NCI-H128 (cell line): Measurements from ENCODE around the gene FLII.
"Not testable (repeated sequence)": the region's sequence is repeated elsewhere in the genome, so short reads cannot be mapped to it uniquely, and the experiment has no call there.

Experiments used
- DNase-seq: peaks from one replicate; lab custom pipeline; 2025; ENCODE audit not compliant: unreplicated experiment; lab: John Stamatoyannopoulos, UW

The FLII gene

DNA sequence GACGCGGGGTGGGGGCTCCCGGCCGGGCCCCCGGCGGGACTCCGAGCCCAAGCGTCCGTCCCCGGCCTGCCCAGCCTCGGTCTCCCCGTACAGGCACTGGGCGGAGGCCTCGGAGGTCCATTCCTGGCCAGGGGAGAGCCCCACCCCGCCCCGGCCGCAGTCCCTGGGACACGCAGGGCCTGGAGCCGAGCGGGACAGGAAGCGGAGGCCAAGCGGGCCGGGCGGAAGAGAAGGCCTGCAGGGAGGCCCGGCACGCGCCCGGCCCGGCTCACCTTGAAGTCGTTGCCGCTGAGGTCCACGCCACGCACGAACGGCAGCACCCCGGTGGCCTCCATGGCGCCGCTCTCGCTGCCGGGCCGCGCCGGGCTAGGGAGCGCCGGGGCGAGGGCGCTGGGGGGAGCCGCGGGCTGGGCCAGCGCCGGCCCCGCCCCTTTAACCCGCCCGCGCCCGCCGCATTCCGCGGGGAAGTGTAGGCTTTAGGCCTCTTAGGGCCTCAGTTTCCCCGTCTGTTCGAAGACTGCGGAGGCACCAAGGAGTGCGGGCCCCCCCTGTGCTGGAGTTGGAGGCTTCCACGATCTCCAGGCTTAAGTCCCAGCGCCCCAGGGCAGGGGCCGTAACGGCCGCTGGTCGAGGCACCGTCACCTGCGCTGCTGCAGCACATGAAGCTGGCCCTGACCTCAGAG is at the start of gene FLII:
Gene FLII (minus strand): TSS at position 383 of the 683 bp plus-strand sequence. CDS start 48 bp downstream, at position 335.
- no peak for DNase-seq

DNA sequence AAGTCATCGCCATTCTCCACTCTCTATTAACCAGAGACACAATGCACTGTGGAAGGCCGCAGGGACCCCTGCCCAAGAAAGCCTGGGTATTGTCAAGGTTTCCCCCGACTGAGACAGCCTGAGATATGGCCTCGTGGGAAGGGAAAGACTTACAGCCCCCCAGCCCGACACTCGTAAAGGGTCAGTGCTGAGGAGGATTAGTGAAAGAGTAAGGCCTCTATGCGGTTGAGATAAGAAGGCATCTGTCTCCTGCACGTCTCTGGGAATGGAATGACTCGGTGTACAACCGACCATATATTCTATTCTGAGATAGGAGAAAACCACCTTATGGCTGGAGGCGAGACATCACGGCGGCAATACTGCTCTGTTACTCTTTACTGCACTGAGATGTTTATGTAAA is 44.7 kb upstream of the FLII start:
- not testable (repeated sequence) for DNase-seq

DNA sequence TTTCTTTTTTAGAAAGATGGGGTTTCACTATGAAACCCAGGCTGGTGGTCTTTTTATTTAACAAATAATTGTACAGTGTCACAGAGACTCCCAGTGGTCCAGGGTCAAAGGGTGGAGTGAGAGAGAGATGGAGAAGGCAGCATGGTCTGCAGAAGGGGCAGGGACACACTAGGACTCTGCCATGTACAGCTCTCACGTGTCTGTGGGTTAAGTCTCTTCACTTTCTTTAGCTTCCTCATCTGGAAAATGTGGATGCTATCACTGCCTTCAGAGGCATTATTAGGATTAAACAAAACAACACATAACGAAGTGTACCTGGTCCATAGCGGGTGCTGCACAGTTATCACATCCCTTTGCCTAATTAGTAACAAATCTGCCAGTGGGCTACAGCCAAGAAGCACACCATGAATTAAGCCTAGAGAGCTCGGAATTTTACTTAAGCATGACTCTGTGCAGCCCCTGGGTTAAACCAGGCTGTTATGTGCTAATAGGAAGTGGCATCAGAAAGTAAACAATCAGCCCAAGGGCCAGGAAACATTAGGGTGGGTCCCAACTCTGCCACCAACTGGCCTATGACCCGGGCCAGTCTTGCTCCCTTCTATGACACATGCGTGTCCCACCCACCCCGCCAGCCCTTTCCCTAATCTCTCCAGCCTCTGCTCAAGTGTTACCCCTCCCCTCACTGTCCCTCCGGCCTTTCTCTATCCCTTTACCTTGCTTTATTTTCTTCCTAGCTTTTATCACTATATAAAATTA is 42.4 kb upstream of the FLII start:
- no peak for DNase-seq

DNA sequence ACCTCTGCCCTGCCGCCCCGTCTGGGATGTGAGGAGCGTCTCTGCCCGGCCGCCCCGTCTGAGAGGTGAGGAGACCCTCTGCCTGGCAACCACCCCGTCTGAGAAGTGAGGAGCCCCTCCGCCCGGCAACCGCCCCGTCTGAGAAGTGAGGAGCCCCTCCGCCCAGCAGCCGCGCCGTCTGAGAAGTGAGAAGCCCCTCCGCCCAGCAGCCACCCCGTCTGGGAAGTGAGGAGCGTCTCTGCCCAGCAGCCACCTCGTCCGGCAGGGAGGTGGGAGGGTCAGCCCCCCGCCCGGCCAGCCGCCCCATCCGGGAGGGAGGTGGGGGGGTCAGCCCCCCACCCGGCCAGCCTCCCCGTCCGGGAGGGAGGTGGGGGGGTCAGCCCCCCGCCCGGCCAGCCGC is 39.5 kb upstream of the FLII start:
- DNase-seq = not testable (repeated sequence)

DNA sequence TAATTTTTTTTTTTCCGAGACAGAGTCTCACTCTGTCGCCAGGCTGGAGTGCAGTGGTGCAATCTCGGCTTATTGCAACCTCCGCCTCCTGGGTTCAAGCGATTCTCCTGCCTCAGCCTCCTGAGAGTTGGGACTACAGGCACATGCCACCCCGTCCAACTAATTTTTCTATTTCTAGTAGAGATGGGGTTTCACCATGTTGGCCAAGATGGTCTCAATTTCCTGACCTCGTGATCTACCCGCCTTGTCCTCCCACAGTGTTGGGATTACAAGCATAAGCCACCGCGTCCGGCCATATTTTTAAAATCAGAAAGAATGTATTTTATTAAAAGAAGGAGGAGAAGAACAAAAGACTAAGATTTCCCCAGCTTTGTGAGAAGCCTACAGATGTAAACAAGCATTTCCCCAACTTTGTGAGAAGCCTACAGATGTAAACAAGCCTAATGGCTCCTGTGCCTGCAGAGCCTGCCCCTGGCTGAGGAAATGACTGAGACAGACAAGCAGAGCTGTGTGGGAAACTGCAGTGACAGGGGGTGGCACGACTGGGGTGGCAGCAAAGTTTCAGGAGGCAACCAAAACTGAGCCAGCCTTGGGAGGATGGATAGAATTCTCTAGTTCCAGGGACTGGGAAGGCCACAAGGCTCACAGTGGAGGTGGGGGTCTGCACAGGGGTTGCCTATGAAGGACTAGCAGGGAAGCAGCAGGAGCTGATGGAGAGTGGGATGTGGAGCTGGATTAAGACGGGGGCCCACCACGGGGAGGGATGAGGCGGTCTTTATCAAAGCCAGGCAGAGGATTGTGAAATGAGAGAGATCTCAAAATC is 33.4 kb upstream of the FLII start:
- no peak for DNase-seq

DNA sequence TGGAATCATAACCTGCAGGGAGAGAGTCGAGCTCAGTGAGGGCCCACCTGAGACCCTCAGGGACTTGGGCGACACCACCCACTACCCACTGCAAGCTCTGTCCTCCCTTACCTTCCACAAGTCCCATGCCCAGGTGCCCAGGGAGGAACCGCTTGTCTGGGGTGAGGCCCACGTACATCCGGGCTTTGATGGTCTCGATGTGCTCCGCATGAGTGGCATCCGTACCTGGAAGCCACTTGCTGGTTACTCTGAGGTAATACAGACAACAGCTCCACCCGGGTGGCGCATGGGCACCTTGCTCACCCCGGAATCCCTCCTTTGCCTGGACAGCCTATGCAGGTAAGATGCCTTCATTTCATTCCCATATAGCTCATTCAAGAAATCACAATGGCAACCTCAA is 26.8 kb upstream of the FLII start:
- no peak for DNase-seq

DNA sequence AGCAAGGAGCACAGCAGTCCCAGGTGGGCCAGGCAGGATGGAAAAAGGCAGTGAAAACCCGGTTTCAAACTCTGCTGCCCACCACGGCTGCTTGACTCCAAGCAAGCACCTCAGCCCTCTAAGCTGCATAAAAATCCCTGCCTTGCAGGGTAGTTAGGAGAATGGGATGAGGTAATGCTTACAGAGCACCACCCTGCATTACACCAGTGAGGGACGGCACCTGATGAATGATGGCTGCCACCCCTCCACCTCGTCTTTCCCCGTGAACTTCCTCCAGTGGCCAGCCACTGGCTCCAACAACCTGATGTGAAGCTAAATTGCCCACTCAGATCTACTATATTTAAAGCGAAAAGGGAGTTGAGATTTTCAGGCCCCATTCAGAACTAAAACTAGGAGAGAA is 23.2 kb upstream of the FLII start:
- DNase-seq = no peak

DNA sequence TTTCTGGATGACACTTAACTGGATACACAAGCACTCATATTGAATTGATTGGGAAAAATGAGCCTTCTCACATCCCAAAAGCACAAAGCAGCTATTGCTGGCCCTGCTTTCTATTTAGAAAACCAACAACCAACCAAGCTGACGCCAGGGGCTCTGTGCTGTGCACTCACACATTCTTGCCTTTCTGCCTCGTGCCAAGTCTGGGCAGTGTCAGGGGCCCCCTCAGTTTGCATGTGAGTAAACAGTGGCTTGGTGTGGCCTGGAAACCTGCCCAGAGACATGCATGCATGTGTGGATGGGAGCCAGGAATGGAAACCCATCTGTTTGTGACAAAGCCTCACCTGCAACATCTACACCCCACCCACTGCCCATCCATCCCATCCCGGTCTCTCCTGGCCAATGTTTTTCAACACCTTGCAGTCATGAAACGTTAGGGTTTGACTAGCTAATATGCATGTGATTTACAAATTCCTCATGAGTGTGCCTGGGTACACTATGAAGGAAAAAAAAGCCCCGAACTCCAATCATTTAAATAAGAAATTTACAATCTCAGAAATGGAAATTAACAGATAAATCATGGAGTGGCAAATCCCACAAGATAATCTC is 22.3 kb upstream of the FLII start:
- no peak for DNase-seq

DNA sequence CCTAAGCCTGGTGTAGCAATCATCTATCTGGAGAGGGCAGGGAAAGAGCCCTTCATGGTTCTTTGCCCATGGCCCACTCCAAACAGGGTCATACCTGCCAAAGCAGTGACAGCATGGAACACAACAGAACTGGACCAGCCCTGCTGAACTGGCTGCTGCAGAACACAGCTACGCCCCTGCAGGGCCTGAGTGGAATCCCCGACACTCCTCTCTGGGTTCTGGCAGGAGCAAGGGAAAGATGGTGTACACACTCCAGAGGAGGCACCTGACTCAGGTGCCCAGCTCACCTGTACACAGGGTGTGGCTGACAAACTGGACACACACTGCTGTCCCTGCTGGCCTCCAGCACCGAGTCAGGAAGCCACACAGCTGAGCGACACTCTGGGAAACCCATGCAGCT is 21.7 kb upstream of the FLII start:
- DNase-seq = no peak

DNA sequence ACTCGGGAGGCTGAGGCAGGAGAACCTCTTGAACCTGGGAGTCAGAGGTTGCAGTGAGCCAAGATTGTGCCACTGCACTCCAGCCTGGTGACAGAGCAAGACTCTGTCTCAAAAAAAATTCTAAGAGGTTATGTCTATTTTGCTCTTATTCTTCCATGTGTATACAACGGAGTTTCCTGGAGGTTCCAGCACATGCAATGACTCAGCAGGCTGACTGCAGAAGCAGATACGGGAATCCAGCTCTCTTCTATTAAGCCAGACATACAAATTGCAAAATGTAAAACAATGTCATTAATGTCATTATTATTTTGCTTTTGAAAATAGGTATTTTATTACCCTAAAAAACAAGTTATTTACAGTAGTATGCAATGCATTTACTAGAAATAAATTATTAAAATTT is 20.3 kb upstream of the FLII start:
- DNase-seq = no peak

DNA sequence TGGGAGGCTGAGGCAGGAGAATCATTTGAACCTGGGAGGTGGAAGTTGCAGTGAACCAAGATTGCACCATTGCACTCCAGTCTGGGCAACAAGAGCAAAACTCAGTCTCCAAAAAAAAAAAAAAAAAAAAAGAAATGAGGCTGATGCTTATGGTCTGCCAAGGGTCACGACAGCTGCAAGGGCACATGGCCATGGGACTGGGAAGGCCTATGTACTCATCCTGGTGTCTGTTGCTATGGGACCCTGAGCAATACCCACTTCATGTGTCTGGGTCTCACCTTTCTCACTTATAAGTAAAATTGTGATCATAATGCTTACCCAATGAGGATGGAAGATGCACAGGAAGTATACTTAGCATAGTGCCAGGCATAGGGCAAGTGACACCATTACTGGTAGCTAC is 18.5 kb upstream of the FLII start:
- no peak for DNase-seq

DNA sequence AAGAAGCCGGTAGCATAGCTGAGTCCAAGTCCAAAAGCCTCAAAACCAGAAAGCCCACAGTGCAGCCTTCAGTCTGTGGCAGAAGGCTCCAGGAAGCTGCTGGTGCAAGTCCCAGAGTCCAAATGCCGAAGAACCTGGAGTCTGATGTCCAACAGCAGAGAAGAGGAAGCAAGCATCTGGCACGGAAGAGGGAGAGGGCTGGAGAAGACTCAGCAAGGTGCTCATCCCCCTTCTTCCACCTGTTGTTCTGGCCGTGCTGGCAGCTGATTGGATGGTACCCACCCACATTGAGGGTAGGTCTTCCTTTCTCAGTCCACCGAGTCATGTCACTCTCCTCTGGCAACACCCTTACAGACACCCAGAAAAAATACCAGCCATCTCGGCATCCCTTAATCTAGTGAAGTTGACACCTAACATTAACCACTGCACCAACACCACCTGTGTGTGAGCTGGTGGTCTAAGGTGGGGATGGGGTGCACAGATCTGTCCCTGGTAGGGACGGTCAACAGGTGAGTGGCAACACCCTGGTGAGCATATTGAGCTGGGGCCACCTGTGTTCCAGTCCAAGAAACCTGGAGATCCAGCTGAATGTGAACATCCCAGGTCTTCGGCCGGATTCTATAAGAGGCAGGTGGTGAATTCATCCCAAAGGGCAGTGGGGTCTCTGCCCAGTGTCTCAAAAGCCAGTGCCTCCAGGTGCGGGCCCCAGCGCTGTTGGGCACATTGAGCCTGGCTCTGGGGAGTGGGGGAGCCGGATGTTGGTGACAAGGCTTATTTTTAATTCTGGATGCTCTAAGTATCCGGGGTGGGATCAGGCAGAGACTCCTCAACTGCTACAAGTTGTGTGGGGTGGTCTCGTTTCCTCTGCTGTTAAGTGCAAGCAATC is 11.8 kb upstream of the FLII start:
- DNase-seq = no peak

DNA sequence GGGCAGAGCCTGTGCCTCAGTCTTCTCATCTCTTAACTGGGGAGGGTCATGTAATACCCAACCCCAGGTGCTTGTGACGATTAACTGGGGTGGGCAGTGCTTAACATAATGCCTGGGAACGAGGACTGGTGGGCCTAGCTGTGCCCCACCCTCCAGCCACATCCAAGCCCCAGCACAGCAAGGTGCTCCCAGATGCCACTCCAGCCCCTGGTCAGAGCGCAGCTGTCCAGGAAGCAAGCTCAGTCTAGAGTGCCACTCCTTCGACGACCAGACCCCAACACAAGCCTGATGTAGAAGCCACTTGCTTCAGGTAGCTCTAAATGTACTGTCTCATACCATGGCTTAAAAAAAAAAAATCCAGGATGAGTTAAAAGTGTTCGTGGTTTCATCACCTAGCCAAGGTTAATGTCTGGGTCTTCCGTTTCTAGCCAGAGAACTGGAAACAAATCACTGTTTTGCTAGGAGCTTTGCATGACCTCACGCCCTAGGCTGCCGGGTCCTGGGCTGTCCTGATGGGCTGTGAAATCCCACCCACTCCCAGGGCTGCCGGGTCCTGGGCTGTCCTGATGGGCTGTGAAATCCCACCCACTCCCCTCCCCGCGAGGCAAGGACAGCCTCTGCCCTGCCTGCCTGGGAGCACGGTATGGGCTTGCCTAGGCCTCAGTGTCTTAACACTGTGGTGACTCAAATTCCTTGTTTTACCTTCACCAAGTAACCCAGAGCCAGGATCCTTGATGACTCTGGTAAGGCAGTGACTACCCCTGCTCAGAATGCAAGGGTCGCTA is 9.6 kb upstream of the FLII start:
- DNase-seq = no peak

DNA sequence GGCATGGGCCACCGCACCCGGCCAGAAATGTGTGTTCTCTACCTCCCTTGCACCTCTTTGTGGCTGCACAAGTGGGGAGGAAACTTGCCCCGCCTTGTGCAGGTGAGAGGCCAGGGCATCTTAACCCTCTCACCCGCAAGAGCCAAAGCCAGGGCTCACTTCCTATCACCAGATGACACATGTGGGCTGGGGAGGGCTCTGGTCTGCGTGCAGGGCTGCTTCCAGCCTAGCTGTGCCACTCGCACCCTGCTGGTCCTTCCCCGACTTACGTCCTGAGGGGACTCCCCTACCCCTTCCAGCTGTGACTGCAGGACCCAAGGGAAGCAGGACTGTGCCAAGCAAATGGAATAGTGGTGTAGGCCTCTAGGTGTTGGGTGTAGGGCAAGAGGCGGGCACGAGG is 8.8 kb upstream of the FLII start:
- DNase-seq = no peak

DNA sequence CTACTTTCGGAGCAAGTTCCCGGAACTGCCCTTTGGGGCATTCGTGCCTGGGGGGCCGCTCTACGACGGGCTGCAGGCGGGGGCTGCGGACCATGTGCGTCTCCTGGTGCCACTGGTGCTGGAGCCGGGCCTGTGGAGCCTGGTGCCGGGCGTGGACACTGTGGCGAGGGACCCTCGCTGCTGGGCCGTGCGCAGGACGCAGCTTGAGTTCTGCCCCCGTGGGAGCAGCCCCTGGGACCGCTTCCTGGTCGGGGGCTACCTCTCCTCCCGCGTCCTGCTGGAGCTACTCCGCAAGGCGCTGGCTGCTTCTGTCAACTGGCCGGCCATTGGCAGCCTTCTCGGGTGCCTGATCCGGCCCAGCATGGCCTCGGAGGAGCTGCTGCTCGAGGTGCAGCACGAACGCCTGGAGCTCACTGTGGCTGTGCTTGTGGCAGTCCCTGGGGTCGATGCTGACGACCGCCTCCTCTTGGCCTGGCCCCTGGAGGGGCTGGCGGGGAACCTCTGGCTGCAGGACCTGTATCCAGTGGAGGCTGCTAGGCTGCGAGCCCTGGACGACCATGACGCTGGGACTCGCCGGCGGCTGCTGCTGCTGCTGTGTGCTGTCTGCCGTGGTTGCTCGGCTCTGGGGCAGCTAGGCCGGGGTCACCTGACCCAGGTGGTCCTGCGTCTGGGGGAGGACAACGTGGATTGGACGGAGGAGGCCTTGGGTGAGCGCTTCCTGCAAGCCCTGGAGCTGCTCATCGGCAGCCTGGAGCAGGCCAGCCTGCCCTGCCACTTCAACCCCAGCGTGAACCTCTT is 5.5 kb upstream of the FLII start:
- DNase-seq = no peak

DNA sequence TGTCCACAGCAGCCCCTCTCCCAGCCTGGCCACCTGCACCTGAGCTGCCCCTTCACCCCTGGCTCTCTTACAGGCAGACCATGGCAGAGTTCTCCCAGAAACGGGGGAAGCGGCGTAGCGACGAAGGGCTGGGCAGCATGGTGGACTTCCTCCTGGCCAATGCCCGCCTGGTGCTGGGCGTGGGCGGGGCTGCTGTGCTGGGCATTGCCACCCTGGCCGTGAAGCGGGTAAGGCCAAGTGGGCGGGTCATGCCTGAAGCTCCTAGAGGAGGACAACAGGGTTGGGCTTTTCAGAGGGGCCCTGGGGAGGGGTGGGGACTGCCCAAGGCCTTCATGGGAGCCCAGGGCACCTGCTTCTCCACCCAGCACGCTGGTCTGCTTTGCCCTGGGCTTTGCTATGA is 4.1 kb upstream of the FLII start:
- no peak for DNase-seq

DNA sequence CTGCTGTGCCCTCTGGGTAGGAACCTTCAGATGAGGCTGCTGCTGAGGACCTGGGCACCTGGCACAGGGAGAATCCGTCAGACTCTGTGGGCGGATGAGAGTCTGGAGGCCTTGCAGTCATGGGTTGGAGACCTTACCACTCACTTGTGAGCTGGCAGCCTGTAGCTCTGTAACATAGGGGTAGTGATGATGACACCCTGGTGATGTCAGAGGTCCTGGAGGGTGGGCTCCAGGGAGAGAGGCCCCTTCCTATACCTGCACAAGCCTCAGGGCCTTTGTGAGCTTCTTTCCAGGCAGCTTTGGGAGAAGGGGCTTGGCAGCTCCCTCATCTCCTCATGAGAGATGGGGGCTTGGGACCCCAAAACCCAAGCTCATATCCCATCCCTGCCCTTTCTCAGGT is 3.6 kb upstream of the FLII start:
- DNase-seq = no peak

DNA sequence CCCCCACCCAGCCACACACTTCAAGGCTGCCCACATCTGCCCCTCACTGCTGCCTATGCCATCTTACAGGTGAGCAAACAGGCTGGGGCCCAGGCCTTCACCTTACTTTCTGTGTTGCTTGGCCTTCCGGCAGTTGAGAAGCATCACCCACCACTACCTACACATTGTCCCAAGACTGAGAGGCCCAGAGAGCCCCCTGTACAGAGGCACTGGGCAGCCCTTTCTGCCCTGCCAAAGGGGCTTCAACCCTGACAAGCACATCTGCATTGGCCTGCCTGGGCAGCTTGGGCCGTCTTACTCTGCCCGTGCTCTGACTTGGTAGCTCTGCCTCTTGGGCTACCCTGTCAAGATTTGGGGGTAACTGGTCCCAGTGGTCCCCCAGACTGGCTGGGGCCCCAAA is 3.1 kb upstream of the FLII start:
- DNase-seq = no peak

DNA sequence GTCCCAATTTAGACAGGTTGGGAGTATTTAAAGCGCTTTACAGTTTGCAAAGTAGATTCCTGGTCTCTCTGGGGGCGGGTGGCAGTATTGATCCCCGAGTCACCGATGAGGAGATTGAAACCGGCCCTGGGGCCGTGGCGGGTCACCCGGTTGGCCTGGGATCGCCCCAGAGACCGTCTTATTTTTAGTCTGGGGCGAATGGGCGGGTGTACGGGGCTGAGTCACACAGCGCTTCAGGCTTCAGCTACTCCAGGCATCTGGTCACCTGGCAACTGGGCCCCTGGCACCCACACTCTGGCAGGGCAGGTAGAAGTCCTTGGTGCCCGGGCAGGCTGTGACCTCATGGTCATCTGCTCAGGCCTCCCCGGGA is 2.6 kb upstream of the FLII start:
- DNase-seq = no peak
